GM03348 (cell line): Measurements from ENCODE around the gene ZFTA.

ENCODE experiments used
- DNase-seq: peaks from one replicate; pipeline ENCODE4 v3.0.0; 2012; ENCODE audit warnings: low spot score

The ZFTA gene

DNA sequence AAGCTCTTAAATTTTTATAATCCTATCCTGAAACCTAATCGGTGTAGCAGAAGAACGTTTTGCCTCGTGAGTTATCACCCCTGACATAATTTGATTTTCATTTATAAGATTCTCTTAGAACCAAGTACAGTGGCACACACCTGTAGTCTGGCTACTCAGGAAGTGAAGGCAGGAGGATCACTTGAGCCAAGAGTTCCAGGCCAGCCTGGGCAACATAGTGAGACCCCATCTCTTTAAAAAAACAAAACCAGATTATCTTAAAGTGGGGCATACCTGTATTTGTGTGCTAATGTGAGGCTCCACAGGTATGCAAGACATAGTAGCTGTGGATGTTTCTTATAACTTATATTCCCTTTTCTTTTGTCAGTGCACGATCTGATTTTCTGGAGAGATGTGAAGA lies 19.0 kb downstream of the ZFTA start:
- no peak for DNase-seq

DNA sequence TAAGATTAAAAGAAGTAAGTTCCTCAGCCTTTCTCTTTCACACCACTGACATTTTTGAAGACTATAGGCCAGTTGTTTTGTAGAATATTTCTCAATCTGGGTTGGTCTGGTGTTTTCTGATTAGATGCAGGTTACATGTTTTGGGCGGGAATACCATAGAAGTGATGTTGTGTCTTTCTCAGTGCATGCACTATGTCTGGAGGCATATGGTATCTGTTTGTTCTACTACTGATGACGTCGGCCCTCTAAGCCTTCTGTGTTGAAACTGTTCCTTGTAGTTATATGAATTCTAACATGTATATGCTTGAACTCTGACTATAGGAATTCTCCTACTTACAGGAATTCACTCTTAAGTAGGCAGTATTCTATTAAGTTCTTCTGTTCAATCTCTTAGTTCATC lies 21.6 kb downstream of the ZFTA start:
- DNase-seq = no peak

DNA sequence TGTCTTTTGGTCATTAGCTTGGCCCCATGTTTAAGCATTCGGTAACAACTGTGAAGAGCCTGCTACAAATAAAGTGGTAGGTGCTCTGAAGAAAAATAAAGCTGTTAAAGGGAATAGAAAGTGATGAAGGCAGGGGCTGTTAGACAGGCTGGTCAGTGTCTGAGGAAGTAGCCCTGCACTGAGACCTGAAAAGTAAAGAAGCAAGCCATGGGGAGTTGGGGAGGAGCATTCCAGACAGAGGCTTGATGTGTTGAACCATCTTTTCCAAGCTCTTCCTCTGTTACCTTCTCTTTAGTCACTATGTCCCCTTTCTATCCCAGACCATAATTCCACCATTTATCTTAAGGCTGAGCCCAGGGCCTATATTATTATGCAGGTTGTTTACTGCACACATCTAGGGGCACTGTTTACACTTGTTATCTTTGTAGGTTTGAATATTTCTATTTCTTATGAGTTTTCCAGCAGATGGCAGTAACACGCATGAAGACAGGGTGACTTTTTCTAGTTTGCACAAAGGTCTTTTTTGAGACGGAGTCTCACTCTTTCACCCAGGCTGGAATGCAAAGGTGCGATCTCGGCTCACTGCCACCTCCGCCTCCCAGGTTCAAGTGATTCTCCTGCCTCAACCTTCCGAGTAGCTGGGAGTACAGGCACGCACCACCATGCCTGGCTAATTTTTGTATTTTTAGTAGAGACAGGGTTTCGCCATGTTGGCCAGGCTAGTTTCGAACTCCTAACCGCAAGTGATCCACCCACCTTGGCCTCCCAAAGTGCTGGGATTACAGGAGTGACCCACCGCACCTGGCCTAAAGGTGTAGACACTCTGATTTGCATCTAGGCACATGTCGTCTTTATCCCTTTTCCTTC lies 23.0 kb downstream of the ZFTA start:
- DNase-seq = no peak

DNA sequence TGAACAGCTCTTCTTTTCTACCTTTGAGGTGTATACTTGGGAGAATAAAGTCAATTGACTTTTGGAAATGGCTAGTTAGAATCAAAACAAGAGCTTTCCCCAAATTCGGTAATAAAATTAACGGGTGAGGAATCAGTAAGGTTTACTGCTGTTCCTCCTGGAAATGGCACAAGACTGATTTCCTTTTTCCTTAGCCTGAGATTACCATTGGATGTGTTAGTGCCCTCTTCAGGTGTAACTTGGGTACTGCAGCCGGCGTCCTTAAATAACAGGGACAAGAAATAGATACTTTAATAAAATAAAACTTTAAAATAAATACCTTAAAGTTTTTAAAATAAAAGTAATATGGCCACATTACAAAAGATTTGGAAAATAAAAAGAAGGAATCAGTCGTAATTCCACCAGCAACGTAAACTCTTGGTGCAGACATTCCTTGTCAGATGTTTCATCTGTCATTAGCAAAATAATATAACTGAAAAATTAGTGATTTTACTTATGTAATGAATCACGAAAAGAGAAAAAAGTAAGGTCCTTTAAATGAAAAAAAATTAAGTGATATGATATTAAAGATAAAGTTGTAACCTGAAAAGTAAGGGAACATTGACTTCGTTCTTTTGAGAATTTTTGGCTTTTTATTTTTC lies 29.7 kb downstream of the ZFTA start:
- peak; percentile 76 for DNase-seq

DNA sequence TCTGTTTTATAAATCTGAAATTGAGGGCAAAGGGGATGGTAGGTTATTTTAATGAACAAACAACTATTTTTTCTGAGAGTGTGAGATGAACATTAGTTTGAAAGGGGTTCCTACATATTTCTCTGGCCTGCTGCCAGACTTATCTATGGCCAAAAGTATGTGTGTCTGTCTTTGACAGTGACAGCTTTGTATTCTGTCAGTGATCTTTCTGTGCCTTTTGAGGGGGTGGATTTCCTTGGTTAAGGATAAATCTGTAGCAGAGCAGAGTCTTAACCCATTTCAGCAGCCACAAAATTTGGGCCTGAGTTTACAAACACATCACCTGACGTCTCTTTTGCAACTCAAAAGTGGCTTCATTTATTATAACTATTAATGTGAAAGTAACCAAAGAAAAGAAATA lies 30.9 kb downstream of the ZFTA start:
- DNase-seq = no peak

DNA sequence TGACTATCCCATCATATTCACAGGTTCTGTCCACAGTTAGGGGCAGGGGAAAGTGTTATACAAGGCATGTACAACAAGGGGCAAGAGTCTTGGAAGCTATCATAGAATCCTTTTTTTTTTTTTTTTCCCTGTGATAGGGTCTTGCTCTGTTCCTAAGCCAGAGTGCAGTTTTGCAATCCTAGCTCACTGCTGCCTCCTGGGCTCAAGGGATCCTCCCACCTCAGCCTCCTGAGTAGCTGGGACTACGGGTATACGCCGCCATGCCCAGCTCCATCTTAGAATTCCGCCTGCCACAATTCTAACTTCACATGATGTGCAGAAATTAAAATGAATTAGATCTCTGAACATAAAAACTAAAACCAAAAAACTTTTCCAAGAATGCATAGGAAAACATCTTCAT lies 31.7 kb downstream of the ZFTA start:
- no peak for DNase-seq

DNA sequence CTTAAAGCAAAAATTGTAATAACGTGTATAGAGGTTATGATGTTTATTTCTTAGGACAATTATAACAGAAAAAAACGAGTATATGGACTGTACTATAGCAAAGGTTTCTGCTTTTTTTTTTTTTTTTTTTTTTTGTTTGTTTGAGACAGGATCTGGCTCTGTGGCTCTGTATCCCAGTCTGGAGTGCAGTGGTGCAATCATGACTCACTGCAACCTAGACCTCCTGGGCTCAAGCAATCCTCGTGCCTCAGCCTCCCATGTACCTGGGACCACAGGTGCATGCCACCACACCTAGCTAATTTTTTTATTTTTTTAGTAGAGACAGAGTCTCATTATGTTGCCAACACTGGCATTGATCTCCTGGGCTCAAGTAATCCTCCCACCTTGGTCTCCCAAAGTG lies 39.2 kb downstream of the ZFTA start:
- no peak for DNase-seq

DNA sequence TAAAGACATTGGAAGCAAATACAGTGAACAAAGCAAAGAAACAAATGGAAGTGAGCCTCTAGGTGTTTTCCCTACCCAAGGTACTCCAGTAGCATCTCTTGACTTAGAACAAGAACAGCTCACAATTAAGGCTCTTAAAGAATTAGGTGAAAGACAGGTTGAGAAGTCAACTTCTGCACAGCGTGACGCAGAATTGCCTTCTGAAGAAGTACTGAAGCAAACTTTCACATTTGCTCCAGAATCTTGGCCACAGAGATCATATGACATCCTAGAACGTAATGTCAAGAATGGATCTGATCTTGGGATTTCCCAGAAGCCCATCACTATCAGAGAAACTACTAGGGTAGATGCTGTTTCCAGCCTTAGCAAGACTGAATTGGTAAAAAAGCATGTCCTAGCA lies 48.0 kb downstream of the ZFTA start:
- no peak for DNase-seq

DNA sequence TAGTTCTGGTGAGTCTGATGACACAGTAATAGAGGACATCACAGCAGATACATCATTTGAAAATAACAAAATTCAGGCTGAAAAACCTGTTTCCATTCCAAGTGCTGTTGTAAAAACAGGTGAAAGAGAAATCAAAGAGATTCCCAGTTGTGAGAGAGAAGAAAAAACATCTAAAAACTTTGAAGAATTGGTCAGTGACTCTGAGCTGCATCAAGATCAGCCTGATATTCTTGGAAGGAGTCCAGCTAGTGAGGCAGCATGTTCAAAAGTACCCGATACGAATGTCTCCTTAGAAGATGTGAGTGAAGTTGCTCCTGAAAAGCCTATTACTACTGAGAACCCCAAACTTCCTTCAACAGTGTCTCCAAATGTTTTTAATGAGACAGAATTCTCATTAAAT lies 48.6 kb downstream of the ZFTA start:
- DNase-seq = no peak

DNA sequence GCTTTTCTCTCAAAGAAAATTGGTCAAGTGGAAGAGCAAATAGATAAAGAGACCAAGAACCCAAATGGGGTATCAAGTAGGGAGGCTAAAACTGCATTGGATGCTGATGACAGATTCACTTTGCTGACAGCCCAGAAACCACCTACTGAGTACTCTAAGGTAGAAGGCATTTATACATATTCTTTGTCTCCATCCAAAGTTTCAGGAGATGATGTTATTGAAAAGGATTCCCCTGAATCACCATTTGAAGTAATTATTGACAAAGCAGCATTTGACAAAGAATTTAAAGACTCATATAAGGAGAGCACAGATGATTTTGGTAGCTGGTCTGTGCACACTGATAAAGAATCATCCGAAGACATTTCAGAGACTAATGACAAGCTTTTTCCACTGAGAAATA lies 49.6 kb downstream of the ZFTA start:
- DNase-seq = no peak
